H4 (cell line): ENCODE data around the gene SBF1. TPM values are rescaled to one million over a fixed set of nuclear protein-coding genes. Genes with fewer than 3 reads are reported as not detected.
"Not testable (repeated sequence)": the region's sequence is repeated elsewhere in the genome, so short reads cannot be mapped to it uniquely, and the experiment has no call there.

Source experiments
- DNase-seq: peaks from one replicate; pipeline ENCODE4 v3.0.0-alpha.2; 2015; ENCODE audit warnings: low spot score
- total RNA-seq: library from RNA; depleted of rRNA; stranded (reverse); fragments of >200 nt; shearing (Covaris generic); gene quantifications from 2 replicates; pipeline ENCODE4 v1.2.3, GENCODE V29; 2014; rRNA removed

SBF1 gene
- total RNA-seq, 1 experiment from 2014 or later = 29.1 TPM

DNA sequence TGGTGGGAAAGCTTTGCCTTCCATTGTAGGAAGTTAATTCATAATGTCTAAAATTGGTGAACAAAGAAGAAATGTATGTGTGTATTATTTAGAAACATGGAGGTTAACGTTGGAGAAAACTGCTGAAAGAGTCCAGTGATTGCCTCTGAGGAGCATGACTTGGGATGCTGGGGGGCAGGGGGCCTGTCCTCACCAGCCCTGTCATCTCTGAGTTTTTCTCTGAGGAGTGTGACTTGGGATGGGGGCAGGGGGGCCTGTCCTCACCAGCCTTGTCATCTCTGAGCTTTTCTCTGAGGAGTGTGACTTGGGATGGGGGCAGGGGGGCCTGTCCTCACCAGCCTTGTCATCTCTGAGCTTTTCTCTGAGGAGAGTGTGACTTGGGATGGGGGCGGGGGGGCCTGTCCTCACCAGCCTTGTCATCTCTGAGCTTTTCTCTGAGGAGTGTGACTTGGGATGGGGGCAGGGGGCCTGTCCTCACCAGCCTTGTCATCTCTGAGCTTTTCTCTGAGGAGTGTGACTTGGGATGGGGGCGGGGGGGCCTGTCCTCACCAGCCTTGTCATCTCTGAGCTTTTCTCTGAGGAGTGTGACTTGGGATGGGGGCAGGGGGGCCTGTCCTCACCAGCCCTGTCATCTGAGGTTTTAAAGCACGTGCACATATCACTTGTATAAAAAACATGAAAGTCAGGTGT, 77.3 kb downstream of the SBF1 start:
- not testable (repeated sequence) for DNase-seq

DNA sequence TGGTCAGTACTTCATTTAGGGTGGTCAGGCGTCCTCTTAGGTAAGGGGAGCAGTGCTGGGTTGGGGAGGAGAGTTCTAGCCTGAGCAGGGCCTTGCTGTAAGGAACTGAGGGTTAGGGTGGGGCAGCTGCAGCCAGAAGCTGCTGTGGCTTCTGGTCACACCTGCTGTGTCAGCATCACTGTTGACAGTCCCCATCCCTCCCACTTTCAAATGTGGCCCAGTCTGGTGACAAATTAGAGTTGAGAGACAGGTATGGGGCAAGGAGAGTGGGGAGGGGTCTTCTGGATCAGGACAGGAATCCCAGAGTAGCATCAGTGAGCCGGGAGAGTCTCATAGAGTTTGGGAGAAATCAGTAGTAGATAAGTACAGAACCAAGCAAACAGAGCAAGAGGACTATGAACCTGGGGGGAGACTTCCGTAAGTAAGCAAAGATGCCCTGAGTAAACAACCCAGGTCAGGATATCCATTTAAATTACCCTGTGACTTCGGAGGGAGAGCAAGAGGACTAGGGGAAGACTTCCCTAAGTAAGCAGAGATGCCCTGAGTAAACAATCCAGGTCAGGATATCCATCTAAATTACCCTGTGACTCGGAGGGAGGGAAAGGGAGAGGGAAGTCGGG, 78.0 kb downstream of the SBF1 start:
- DNase-seq = no peak

Other genes with a start within 250 kb of the SBF1 start
- 4.9 and 5.0 TPM in 2 replicates for gene TUBGCP6, start 230.0 kb downstream of the SBF1 start, total RNA-seq
- 5.1 and 5.9 TPM in 2 replicates for gene HDAC10, start 223.8 kb downstream of the SBF1 start, total RNA-seq
- 33.3 and 37.8 TPM in 2 replicates for gene MAPK12, start 213.4 kb downstream of the SBF1 start, total RNA-seq
- gene MAPK11, start 204.7 kb downstream of the SBF1 start, total RNA-seq = 4.0 and 5.5 TPM in 2 replicates
- gene PLXNB2, start 167.4 kb downstream of the SBF1 start, total RNA-seq = 42.4 and 53.2 TPM in 2 replicates
- gene DENND6B, start 148.0 kb downstream of the SBF1 start, total RNA-seq = 0.35 and 1.3 TPM in 2 replicates
- gene PPP6R2, start 131.7 kb downstream of the SBF1 start, total RNA-seq = 22.9 and 32.1 TPM in 2 replicates
- gene ADM2, start 6.5 kb upstream of the SBF1 start, total RNA-seq = 0.17 and 0.39 TPM in 2 replicates
- gene MIOX, start 11.8 kb upstream of the SBF1 start, total RNA-seq = not detected in 2 replicates
- gene LMF2, start 32.7 kb upstream of the SBF1 start, total RNA-seq = 8.6 and 9.4 TPM in 2 replicates
- gene NCAPH2, start 33.2 kb upstream of the SBF1 start, total RNA-seq = 39.0 and 76.8 TPM in 2 replicates
- 1.3 and 11.9 TPM in 2 replicates for gene SCO2, start 50.6 kb upstream of the SBF1 start, total RNA-seq
- 0.39 and 0.68 TPM in 2 replicates for gene TYMP, start 55.0 kb upstream of the SBF1 start, total RNA-seq
- 0.18 and 0.48 TPM in 2 replicates for gene KLHDC7B, start 70.9 kb upstream of the SBF1 start, total RNA-seq
- gene SYCE3, start 87.9 kb upstream of the SBF1 start, total RNA-seq = not detected in 2 replicates
- gene CPT1B, start 103.4 kb upstream of the SBF1 start, total RNA-seq = 2.0 and 2.4 TPM in 2 replicates
- 9.4 and 12.1 TPM in 2 replicates for gene CHKB, start 107.8 kb upstream of the SBF1 start, total RNA-seq
- 0.29 and 0.41 TPM in 2 replicates for gene MAPK8IP2, start 125.8 kb upstream of the SBF1 start, total RNA-seq
- 8.4 and 9.3 TPM in 2 replicates for gene ARSA, start 153.1 kb upstream of the SBF1 start, total RNA-seq
- gene SHANK3, start 197.8 kb upstream of the SBF1 start, total RNA-seq = 0.19 and 0.62 TPM in 2 replicates